IPS-18c (cell line): ENCODE results near the gene DHX57.
A peak's percentile ranks its signal among the peaks of the same experiment; 100 is the strongest.
"Not testable (repeated sequence)": the region's sequence is repeated elsewhere in the genome, so short reads cannot be mapped to it uniquely, and the experiment has no call there.

Source experiments
- H3K4me3 ChIP-seq: 2 replicates; pipeline ENCODE4 v1.7.0; 2013; ENCODE audit warnings: low read depth, mild to moderate bottlenecking, low read length, moderate library complexity; ENCODE audit not compliant: insufficient read depth
- H3K9me3 ChIP-seq: one replicate; pipeline ENCODE4 v1.6.1; 2013; ENCODE audit warnings: mild to moderate bottlenecking, low read length, moderate library complexity; ENCODE audit not compliant: control insufficient read depth, insufficient read depth

The DHX57 gene

GRCh38 chr2:38876407-38876806 lies 673 bp upstream of the DHX57 start:
- H3K9me3 ChIP-seq: no peaks in the 10 kb centered on the region
- peak overlapping the region; percentile 100 for H3K4me3 ChIP-seq

GRCh38 chr2:38875227-38875575 lies 533 bp downstream of the DHX57 start:
- H3K9me3 ChIP-seq: no peaks in the 10 kb centered on the region
- peak overlapping the region; percentile 100 for H3K4me3 ChIP-seq

DNA sequence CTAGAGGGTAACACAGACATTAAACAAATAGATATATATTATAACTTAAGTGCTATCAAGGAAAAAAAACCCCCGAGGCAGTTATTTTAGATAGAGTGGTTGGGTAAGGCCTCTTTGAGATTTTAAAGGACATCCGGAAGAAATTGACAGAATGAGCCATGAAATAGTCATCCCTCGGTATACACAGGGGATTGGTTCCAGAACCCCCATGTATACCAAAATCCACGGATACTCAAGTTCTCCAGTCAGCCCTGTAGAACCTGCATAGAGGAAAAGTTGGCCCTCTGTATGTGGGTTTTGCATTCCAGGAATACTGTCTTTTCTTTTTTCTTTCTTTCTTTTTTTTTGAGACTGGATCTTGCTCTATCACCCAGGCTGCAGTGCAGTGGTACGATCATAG lies 2.0 kb downstream of the DHX57 start:
- no peak overlapping the region for H3K4me3 ChIP-seq
- no peaks in the 10 kb centered on the region for H3K9me3 ChIP-seq

GRCh38 chr2:38871432-38871831 lies 4.3 kb downstream of the DHX57 start:
- Histone ChIP-seq H3K9me3 (no peaks in the 10 kb centered on the region), H3K4me3 (no peak overlapping the region)

- H3K9me3 ChIP-seq: no peaks in the 10 kb centered on the region
- H3K4me3 ChIP-seq: no peak overlapping the region
Observed at GRCh38 chr2:38866773-38867443, 8.8 kb downstream of the DHX57 start.

GRCh38 chr2:38863061-38863695 lies 12.6 kb downstream of the DHX57 start:
- Histone ChIP-seq H3K4me3 (no peak overlapping the region), H3K9me3 (no peaks in the 10 kb centered on the region)

- no peak overlapping the region for H3K4me3 ChIP-seq
- H3K9me3 ChIP-seq: no peaks in the 10 kb centered on the region
Observed at GRCh38 chr2:38862476-38862875, 13.3 kb downstream of the DHX57 start.

GRCh38 chr2:38856165-38856564 lies 19.6 kb downstream of the DHX57 start:
- Histone ChIP-seq H3K4me3 (no peak overlapping the region), H3K9me3 (no peaks in the 10 kb centered on the region)

GRCh38 chr2:38850045-38850444 lies 25.7 kb downstream of the DHX57 start:
- Histone ChIP-seq H3K4me3 (no peak overlapping the region), H3K9me3 (no peaks in the 10 kb centered on the region)

DNA sequence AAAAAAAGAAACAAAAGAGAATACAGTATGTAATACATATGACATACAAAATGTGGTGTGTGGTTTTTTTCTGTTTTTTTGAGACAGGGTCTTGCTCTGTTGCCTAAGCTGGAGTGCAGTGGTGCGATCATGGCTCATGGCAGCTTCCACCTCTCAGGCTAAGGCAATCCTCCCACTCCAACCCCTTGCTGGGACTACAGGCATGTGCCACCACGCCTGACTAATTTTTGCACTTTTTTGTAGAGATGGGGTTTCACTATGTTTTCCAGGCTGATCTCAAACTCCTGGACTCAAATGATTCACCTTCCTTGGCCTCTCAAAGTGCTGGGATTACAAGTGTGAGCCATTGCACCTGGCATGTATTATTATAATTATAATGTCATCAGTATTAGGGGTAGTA lies 38.9 kb downstream of the DHX57 start:
- Histone ChIP-seq H3K9me3 (no peaks in the 10 kb centered on the region), H3K4me3 (no peak overlapping the region)

- Histone ChIP-seq H3K9me3 (no peaks in the 10 kb centered on the region), H3K4me3 (no peak overlapping the region)
Observed at GRCh38 chr2:38835990-38836389, 39.7 kb downstream of the DHX57 start.

- Histone ChIP-seq H3K9me3 (no peaks in the 10 kb centered on the region), H3K4me3 (no peak overlapping the region)
Observed at GRCh38 chr2:38835015-38835601, 40.6 kb downstream of the DHX57 start.

DNA sequence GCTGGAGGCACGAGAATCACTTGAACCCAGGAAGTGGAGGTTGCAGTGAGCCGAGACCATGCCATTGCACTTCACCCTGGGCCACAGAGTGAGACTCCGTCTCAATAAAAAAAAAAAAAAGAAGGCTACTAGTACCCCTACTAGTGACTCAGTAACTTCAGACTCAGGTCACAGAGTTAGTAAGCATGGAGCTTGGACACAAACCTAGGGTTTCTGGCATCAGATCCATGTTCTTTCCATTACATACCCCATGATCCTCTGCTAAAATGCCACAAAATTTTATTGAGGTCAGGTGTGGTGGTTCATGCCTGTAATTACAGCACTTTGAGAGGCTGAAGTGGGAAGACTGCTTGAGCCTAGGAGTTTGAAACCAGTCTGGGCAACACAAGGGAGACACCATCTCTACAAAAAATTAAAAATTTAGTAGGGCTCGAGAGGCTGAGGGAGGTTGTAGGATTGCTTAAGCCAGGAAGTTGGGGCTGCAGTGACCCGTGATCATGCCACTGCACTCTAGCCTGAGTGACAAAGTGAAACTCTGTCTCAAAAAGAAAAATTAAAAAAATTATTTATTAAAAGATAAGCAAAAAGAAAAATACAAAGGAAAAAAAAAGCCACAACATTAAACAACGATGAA lies 45.1 kb downstream of the DHX57 start:
- no peak overlapping the region for H3K4me3 ChIP-seq
- no peaks in the 10 kb centered on the region for H3K9me3 ChIP-seq

GRCh38 chr2:38829971-38830370 lies 45.8 kb downstream of the DHX57 start:
- no peak overlapping the region for H3K4me3 ChIP-seq
- no peaks in the 10 kb centered on the region for H3K9me3 ChIP-seq

DNA sequence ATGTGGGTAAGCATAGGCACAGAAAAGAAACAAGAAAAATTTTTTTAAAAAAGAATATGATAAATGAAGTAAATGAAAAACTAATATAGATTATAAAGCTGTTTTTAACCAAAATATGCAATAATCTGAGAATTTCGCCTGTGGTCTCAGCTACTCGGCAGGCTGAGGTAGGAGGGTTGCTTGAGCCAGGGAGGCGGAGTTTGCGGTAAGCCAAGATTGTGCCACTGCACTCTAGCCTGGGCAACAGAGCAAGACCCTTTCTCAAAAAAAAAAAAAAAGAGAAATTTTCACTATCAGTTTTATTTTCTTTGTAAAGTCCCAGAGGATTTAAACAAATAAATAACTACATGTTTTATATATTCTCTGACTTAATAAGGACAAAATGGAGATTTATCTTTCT lies 47.3 kb downstream of the DHX57 start:
- no peak overlapping the region for H3K4me3 ChIP-seq
- no peaks in the 10 kb centered on the region for H3K9me3 ChIP-seq

DNA sequence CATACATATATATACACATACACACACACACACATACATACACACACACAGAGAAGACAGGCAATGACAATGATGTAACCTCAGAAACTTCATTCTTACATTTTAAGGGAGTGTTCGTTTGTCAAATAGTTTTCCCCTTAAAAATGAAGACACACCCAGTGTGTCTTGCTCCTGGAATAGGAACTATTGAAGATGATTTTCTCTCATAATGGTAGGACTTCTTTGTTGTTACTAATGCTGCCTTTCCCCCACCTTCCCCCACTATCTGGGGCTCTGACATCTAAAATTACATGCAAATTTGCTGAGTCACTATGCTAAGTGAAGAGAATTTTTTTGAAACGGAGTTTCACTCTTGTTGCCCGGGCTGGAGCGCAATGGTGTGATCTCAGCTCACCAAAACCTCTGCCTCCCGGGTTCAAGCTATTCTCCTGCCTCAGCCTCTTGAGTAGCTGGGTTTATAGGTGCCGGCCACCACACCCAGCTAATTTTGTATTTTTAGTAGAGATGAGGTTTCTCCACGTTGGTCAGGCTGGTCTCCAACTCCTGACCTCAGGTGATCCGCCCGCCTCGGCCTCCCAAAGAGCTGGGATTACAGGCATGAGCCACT lies 48.1 kb downstream of the DHX57 start:
- H3K4me3 ChIP-seq, H3K9me3 ChIP-seq: not testable (repeated sequence)

DNA sequence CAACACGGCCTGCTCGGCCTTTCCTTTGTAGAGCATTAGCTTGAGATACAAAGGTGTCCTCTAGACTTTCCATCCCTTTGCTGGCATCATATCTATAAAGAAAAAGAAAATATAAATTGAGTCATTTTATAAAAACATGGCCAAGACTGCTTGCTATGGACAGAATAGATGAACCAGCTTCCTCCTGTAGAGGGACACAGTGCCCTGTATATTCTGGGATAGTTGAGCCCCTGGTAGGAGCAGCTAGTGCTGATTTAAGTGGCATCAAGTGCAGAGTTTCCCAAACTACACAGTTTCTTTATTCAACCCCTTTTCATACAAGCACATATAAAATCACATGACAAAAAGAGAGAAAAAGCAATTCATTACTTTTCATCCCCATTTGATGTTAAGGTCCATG lies 49.8 kb downstream of the DHX57 start:
- H3K9me3 ChIP-seq: no peaks in the 10 kb centered on the region
- no peak overlapping the region for H3K4me3 ChIP-seq

DNA sequence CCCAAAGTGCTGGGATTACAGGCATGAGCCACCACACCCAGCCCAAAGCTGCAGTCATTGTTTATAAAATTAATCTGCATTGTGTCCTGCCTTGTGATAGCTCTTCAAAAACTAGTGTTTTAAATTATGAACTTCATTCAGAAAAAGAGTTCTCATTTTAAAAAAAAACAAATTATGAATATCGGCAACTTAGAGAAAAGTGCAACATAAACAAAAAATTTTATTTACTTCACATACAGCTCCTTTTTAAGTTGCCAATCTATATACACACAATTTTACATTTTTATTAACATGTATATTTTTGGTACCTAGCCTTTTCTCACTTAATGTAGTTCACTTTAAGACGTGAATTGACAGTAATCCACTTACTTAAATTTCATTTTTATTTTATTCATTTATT lies 50.8 kb downstream of the DHX57 start:
- Histone ChIP-seq H3K4me3 (no peak overlapping the region), H3K9me3 (no peaks in the 10 kb centered on the region)
